ENCODE measurements around the gene KIF26B.

The KIF26B gene

GRCh38 chr1:245748646-245749045 lies 593.9 kb downstream of the KIF26B start:
- no peak for TF ChIP-seq EZH2phosphoT487 (conservative IDR thresholded peaks at IDR 0.05; ENCODE audit: low read length)
- TF ChIP-seq CTCF (IDR thresholded peaks at IDR 0.05; ENCODE audit: insufficient read depth, low read length, poor library complexity, severe bottlenecking), result no peak
- Histone ChIP-seq H2AFZ (ENCODE audit: low read depth, low read length, severe bottlenecking) (no peak overlapping the region), H3K36me3 (ENCODE audit: low read length) (no peaks in the 10 kb centered on the region), H3K27me3 (ENCODE audit: low read length) (no peaks in the 10 kb centered on the region), H3K4me3 (ENCODE audit: insufficient read depth, low read length, poor library complexity, severe bottlenecking) (no peak overlapping the region), H3F3A (ENCODE audit: insufficient read depth) (no peaks in the 10 kb centered on the region), H3K9me2 (replicated peaks; ENCODE audit: insufficient read depth, low read length) (no peaks in the 10 kb centered on the region), H3K79me2 (ENCODE audit: insufficient read depth, low read length) (no peaks in the 10 kb centered on the region), H3K4me2 (ENCODE audit: low read depth, low read length, poor library complexity, severe bottlenecking) (no peak overlapping the region), H3K9me3 (ENCODE audit: insufficient read depth, low read length) (no peaks in the 10 kb centered on the region), H4K20me1 (ENCODE audit: low read depth, low read length) (no peaks in the 10 kb centered on the region), H3K27ac (ENCODE audit: low read depth, low read length) (no peak overlapping the region), H3K9ac (ENCODE audit: low read length) (no peak overlapping the region)

- no peaks in the 10 kb centered on the region for H3K36me3 ChIP-seq (ENCODE audit: low read length)
- no peaks in the 10 kb centered on the region for H4K20me1 ChIP-seq (ENCODE audit: low read depth, low read length)
- H3K27ac ChIP-seq (ENCODE audit: low read depth, low read length), result no peak overlapping the region
- no peak overlapping the region for H2AFZ ChIP-seq (ENCODE audit: low read depth, low read length, severe bottlenecking)
- TF ChIP-seq EZH2phosphoT487 (conservative IDR thresholded peaks at IDR 0.05; ENCODE audit: low read length), result no peak
- no peak for TF ChIP-seq CTCF (IDR thresholded peaks at IDR 0.05; ENCODE audit: insufficient read depth, low read length, poor library complexity, severe bottlenecking)
- no peak overlapping the region for H3K4me2 ChIP-seq (ENCODE audit: low read depth, low read length, poor library complexity, severe bottlenecking)
- H3K9me3 ChIP-seq (ENCODE audit: insufficient read depth, low read length), result no peaks in the 10 kb centered on the region
- no peaks in the 10 kb centered on the region for H3K27me3 ChIP-seq (ENCODE audit: low read length)
- no peaks in the 10 kb centered on the region for H3F3A ChIP-seq (ENCODE audit: insufficient read depth)
- no peaks in the 10 kb centered on the region for H3K9me2 ChIP-seq (replicated peaks; ENCODE audit: insufficient read depth, low read length)
- no peak overlapping the region for H3K9ac ChIP-seq (ENCODE audit: low read length)
- H3K79me2 ChIP-seq (ENCODE audit: insufficient read depth, low read length), result no peaks in the 10 kb centered on the region
- H3K4me3 ChIP-seq (ENCODE audit: insufficient read depth, low read length, poor library complexity, severe bottlenecking), result no peak overlapping the region
Observed at GRCh38 chr1:245749053-245749452, 594.3 kb downstream of the KIF26B start.

DNA sequence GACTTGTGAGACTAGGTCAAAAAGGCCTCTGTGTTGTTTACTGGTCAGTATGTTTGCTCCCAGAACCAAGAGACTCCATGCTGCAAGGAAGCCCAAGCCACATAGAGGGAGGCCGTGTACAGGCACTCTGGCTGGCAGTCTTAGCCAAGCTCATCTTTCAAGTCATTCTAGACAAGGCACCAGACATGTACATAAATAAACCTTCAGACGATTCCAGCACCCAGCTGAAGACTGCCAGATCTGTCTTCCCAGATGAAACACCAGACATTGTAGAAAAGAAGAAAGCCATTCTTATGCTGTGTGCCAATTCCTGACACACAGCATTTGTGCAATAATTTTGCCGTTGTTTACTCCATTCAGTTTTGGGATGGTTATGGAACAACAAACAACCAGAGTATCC lies 595.5 kb downstream of the KIF26B start:
- no peak for TF ChIP-seq CTCF (IDR thresholded peaks at IDR 0.05; ENCODE audit: insufficient read depth, low read length, poor library complexity, severe bottlenecking)
- no peak for TF ChIP-seq EZH2phosphoT487 (conservative IDR thresholded peaks at IDR 0.05; ENCODE audit: low read length)
- Histone ChIP-seq H3K9ac (ENCODE audit: low read length) (no peak overlapping the region), H3K4me3 (ENCODE audit: insufficient read depth, low read length, poor library complexity, severe bottlenecking) (no peak overlapping the region), H3F3A (ENCODE audit: insufficient read depth) (no peaks in the 10 kb centered on the region), H2AFZ (ENCODE audit: low read depth, low read length, severe bottlenecking) (no peak overlapping the region), H3K27ac (ENCODE audit: low read depth, low read length) (no peak overlapping the region), H4K20me1 (ENCODE audit: low read depth, low read length) (no peaks in the 10 kb centered on the region), H3K9me3 (ENCODE audit: insufficient read depth, low read length) (no peaks in the 10 kb centered on the region), H3K79me2 (ENCODE audit: insufficient read depth, low read length) (no peaks in the 10 kb centered on the region), H3K4me2 (ENCODE audit: low read depth, low read length, poor library complexity, severe bottlenecking) (no peak overlapping the region), H3K9me2 (replicated peaks; ENCODE audit: insufficient read depth, low read length) (no peaks in the 10 kb centered on the region), H3K27me3 (ENCODE audit: low read length) (no peaks in the 10 kb centered on the region), H3K36me3 (ENCODE audit: low read length) (no peaks in the 10 kb centered on the region)

Measured in SU-DHL-6 (cell line).